Omental fat pad (tissue), 4 donors: ENCODE data around the gene CDH22. TPM values are rescaled to one million over a fixed set of nuclear protein-coding genes. Genes with fewer than 3 reads are reported as not detected.

ENCODE experiments used
- ATAC-seq: fragments of 150-250 bp; one replicate; pipeline ENCODE4 v1.9.1; 2016; ENCODE audit warnings: mild to moderate bottlenecking, moderate library complexity; ENCODE audit not compliant: low FRiP score
- DNase-seq: peaks from one replicate; pipeline ENCODE4 v3.0.0-alpha.2; 2019; ENCODE audit warnings: low spot score
- CTCF ChIP-seq, 3 donors: fragments of 450-650 bp; IDR thresholded peaks; one replicate each; pipeline ENCODE4 v1.5.1; 2016 to 2017; ENCODE audit warnings: antibody characterized with exemption in 3 of 3, mild to moderate bottlenecking in 3 of 3, moderate library complexity in 2 of 3
- total RNA-seq, 4 donors: library from RNA; depleted of rRNA; stranded (reverse); fragments of >200 nt; gene quantifications; one replicate each; pipeline ENCODE4 v1.1.0, GENCODE V29; 2016

Gene CDH22
- total RNA-seq, 4 donors from 2014 or later = 0.24 to 0.46 (median 0.31) TPM

GRCh38 chr20:46252352-46253091 lies 55.8 kb downstream of the CDH22 start:
- DNase-seq (no peak), ATAC-seq (no peak)
- no peak for TF ChIP-seq CTCF (IDR thresholded peaks at IDR 0.05)

GRCh38 chr20:46251211-46251673 lies 57.1 kb downstream of the CDH22 start:
- no peak for TF ChIP-seq CTCF (IDR thresholded peaks at IDR 0.05)
- no peak for DNase-seq
- no peak for ATAC-seq

GRCh38 chr20:46250772-46251171 lies 57.5 kb downstream of the CDH22 start:
- TF ChIP-seq CTCF (IDR thresholded peaks at IDR 0.05) = no peak
- ATAC-seq = no peak
- DNase-seq = no peak

- ATAC-seq (no peak), DNase-seq (no peak)
- no peak for TF ChIP-seq CTCF (IDR thresholded peaks at IDR 0.05)
Measured at GRCh38 chr20:46249671-46250070, 58.6 kb downstream of the CDH22 start.

GRCh38 chr20:46246559-46246958 lies 61.7 kb downstream of the CDH22 start:
- no peak for TF ChIP-seq CTCF (IDR thresholded peaks at IDR 0.05)
- no peak for ATAC-seq
- DNase-seq = no peak

GRCh38 chr20:46243707-46244628 lies 64.3 kb downstream of the CDH22 start:
- TF ChIP-seq CTCF (IDR thresholded peaks at IDR 0.05) = no peak
- no peak for DNase-seq
- ATAC-seq = no peak
